ENCODE measurements around the gene UBA7.
"Not testable (repeated sequence)": the region's sequence is repeated elsewhere in the genome, so short reads cannot be mapped to it uniquely, and the experiment has no call there.

The UBA7 gene

DNA sequence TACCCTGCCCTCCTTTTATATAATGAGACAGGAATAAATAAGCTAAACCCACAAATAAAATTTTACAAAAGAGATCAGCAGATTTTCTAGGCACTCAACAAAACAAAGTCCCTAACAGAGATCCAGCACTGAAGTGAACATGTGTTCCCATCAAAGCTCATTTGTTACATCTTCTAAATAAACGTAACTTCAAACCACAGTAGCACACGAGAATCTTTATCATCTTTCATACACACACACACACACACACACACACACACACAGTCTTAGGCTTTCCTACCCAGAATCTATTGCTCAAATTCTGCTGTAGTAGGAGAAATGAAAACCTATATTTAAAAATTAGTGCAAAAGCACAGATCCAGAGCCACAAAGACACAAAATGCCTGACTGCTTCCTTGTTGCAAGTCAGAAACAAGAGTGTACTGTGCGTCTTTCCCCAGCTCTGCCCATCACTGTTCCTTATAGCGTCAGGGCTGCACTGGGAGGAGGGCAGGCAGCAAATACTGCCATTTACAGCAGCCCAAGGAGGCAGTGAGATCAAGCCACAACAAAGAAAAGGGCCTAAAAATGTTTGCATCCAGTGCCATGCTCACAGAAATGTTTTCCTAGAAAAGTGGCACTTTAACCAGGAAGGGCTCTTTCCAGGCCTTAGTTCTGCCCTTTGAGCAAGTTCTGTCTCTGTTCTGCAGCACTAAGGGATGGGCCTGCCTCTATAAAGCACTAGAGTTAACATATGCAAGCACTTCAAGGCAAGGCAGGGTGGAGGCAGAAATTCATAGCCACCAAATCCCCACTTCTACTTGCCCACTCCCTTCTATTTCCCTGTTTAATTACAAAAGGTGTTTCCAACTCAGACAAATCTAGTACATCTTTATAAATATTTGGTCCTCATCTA lies 33.4 kb downstream of the UBA7 start:
- Histone ChIP-seq H3K27me3 (ENCODE audit: control insufficient read depth, insufficient read depth, low read length) (no peaks in the 10 kb centered on the region), H3K9ac (no peak overlapping the region), H3K27ac (no peak overlapping the region), H3K79me2 (peaks cover 64% of the 10 kb centered on the region), H3K4me2 (ENCODE audit: low read length) (no peak overlapping the region), H3K9me3 (ENCODE audit: control insufficient read depth, low read length) (no peaks in the 10 kb centered on the region), H3K36me3 (ENCODE audit: control insufficient read depth, insufficient read depth, low read length) (no peaks in the 10 kb centered on the region), H3K4me1 (peaks cover 6% of the 10 kb centered on the region), H2AFZ (no peak overlapping the region), H3K4me3 (ENCODE audit: low read depth, low read length) (no peak overlapping the region)
- TF ChIP-seq, protein P1, sequence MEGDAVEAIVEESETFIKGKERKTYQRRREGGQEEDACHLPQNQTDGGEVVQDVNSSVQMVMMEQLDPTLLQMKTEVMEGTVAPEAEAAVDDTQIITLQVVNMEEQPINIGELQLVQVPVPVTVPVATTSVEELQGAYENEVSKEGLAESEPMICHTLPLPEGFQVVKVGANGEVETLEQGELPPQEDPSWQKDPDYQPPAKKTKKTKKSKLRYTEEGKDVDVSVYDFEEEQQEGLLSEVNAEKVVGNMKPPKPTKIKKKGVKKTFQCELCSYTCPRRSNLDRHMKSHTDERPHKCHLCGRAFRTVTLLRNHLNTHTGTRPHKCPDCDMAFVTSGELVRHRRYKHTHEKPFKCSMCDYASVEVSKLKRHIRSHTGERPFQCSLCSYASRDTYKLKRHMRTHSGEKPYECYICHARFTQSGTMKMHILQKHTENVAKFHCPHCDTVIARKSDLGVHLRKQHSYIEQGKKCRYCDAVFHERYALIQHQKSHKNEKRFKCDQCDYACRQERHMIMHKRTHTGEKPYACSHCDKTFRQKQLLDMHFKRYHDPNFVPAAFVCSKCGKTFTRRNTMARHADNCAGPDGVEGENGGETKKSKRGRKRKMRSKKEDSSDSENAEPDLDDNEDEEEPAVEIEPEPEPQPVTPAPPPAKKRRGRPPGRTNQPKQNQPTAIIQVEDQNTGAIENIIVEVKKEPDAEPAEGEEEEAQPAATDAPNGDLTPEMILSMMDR (IDR thresholded peaks at IDR 0.05), result no peak

DNA sequence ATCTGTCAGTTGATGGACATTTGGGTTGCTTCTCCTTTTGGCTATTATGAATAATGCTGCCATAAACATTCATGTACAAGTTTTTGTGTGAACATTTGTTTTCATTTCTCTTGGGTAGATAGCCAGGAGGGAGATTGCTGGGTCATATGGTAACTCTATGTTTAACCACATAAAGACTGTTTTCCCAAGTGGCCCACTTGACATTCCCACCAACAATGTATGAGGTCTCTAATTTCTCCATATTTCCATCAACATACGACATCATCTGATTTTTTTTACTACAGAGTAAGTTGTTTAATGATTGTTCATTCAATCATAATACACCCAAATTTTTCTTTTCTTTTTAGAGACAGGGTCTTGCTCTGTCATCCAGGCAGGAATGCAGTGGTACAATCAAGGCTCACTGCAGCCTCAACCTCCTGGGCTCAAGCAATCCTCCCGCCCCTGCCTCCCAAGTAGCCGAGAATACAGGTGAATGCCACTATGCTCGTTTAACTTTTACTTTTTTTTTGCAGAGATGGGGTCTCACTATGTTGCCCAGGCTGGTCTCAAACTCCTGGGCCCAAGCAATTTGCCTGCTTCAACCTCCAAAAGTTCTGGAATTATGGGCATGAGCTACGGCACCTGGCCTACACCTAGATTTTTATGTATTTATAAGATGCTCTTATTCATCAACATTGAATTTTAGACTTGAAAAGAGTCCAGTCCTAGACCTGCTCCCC lies 34.2 kb downstream of the UBA7 start:
- no peak overlapping the region for H3K27ac ChIP-seq
- no peak overlapping the region for H3K4me3 ChIP-seq (ENCODE audit: low read depth, low read length)
- H3K36me3 ChIP-seq (ENCODE audit: control insufficient read depth, insufficient read depth, low read length), result no peaks in the 10 kb centered on the region
- H3K9ac ChIP-seq, result no peak overlapping the region
- H3K4me2 ChIP-seq (ENCODE audit: low read length), result no peak overlapping the region
- H3K27me3 ChIP-seq (ENCODE audit: control insufficient read depth, insufficient read depth, low read length), result no peaks in the 10 kb centered on the region
- no peak overlapping the region for H2AFZ ChIP-seq
- H3K9me3 ChIP-seq (ENCODE audit: control insufficient read depth, low read length), result no peaks in the 10 kb centered on the region
- TF ChIP-seq, protein P1 (IDR thresholded peaks at IDR 0.05), result no peak
- peaks cover 62% of the 10 kb centered on the region for H3K79me2 ChIP-seq
- H3K4me1 ChIP-seq, result no peaks in the 10 kb centered on the region

GRCh38 chr3:49776101-49776500 lies 37.7 kb downstream of the UBA7 start:
- not testable (repeated sequence) for H3K9ac ChIP-seq; H3K4me1 ChIP-seq; H3K4me3 ChIP-seq (ENCODE audit: low read depth, low read length); H3K27ac ChIP-seq; H3K4me2 ChIP-seq (ENCODE audit: low read length); H3K9me3 ChIP-seq (ENCODE audit: control insufficient read depth, low read length); H2AFZ ChIP-seq; H3K36me3 ChIP-seq (ENCODE audit: control insufficient read depth, insufficient read depth, low read length); H3K27me3 ChIP-seq (ENCODE audit: control insufficient read depth, insufficient read depth, low read length)
- H3K79me2 ChIP-seq, result peaks cover 64% of the 10 kb centered on the region

- H3K9ac ChIP-seq, result no peak overlapping the region
Observed at GRCh38 chr3:49775538-49775937, 38.2 kb downstream of the UBA7 start.

GRCh38 chr3:49772703-49773102 lies 41.0 kb downstream of the UBA7 start:
- no peaks in the 10 kb centered on the region for H3K4me1 ChIP-seq
- H3K27me3 ChIP-seq (ENCODE audit: control insufficient read depth, insufficient read depth, low read length), result no peaks in the 10 kb centered on the region
- H2AFZ ChIP-seq, result no peak overlapping the region
- peaks cover 45% of the 10 kb centered on the region for H3K79me2 ChIP-seq
- no peak overlapping the region for H3K4me2 ChIP-seq (ENCODE audit: low read length)
- TF ChIP-seq, protein P1 (IDR thresholded peaks at IDR 0.05), result no peak
- H3K36me3 ChIP-seq (ENCODE audit: control insufficient read depth, insufficient read depth, low read length), result no peaks in the 10 kb centered on the region
- H3K27ac ChIP-seq, result no peak overlapping the region
- H3K4me3 ChIP-seq (ENCODE audit: low read depth, low read length), result no peak overlapping the region
- H3K9me3 ChIP-seq (ENCODE audit: control insufficient read depth, low read length), result no peaks in the 10 kb centered on the region
- H3K9ac ChIP-seq, result no peak overlapping the region

More at GRCh38 chr3:49775538-49775937, 38.2 kb downstream of the UBA7 start:
- no peak overlapping the region for H2AFZ ChIP-seq
- TF ChIP-seq, protein P1 (IDR thresholded peaks at IDR 0.05), result no peak
- no peaks in the 10 kb centered on the region for H3K36me3 ChIP-seq (ENCODE audit: control insufficient read depth, insufficient read depth, low read length)
- H3K4me1 ChIP-seq, result no peaks in the 10 kb centered on the region
- H3K27ac ChIP-seq, result no peak overlapping the region
- H3K9me3 ChIP-seq (ENCODE audit: control insufficient read depth, low read length), result no peaks in the 10 kb centered on the region
- H3K4me3 ChIP-seq (ENCODE audit: low read depth, low read length), result no peak overlapping the region
- H3K4me2 ChIP-seq (ENCODE audit: low read length), result no peak overlapping the region
- no peaks in the 10 kb centered on the region for H3K27me3 ChIP-seq (ENCODE audit: control insufficient read depth, insufficient read depth, low read length)
- H3K79me2 ChIP-seq, result peaks cover 63% of the 10 kb centered on the region
